ENCODE results near the gene SMG6.

The SMG6 gene

DNA sequence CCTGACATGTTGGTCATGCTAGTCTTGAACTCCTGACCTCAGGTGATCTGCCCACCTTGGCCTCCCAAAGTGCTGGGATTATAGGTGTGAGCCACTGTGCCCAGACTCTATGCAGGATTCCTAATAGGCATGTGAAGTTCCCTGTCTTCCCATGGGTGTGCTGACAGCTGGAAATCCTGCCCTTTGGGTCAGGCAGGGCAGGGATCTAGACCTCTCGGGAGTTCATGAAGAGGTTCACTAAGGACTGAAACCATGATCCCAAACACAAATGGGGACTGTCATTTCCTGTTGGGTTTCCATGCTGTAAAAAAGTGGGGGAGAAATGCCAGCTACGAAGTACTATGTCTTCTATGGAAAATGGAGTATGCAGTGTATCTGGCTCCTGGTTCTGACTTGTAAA is 196.5 kb downstream of the SMG6 start:
- TF ChIP-seq, protein P1, sequence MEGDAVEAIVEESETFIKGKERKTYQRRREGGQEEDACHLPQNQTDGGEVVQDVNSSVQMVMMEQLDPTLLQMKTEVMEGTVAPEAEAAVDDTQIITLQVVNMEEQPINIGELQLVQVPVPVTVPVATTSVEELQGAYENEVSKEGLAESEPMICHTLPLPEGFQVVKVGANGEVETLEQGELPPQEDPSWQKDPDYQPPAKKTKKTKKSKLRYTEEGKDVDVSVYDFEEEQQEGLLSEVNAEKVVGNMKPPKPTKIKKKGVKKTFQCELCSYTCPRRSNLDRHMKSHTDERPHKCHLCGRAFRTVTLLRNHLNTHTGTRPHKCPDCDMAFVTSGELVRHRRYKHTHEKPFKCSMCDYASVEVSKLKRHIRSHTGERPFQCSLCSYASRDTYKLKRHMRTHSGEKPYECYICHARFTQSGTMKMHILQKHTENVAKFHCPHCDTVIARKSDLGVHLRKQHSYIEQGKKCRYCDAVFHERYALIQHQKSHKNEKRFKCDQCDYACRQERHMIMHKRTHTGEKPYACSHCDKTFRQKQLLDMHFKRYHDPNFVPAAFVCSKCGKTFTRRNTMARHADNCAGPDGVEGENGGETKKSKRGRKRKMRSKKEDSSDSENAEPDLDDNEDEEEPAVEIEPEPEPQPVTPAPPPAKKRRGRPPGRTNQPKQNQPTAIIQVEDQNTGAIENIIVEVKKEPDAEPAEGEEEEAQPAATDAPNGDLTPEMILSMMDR (IDR thresholded peaks at IDR 0.05; ENCODE audit: extremely low read depth, insufficient read depth, missing control alignments) = no peak
- in situ Hi-C loops (cut with MboI; ENCODE audit: low pct_unique_long_range_greater_than_20kb, low sequenced_read_pairs, unreplicated experiment) = no loop called here
- DNase-seq (ENCODE audit: low spot score) = no peak

DNA sequence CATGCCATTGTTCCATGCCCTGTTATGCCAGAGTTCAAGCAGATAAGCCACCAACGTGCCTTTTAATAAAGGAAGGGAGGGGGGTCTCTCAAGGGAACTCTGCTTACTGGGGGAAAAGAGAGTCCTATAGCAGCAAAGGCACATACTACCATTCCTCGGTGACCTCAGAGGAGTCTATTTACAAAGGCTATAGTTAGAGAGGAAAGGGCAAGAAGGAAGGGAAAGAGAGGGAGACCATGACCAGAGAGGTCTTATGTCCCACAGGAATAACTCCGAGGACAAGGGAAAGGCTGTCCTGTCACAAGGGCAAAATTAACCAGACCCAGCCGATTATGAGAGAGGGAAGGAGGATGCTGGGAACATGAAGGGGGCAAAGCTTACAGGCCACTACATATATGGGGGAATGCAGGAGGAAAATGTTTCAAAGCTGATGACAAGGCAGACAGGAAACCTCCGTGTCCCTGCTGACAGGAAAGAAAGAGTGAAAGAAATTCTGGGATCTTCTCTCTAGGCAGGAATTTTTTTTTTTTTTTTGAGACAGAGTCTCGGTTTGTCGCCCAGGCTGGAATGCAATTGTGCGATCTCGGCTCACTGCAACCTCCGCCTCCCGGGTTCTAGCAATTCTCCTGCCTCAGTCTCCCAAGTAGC is 197.2 kb downstream of the SMG6 start:
- DNase-seq (ENCODE audit: low spot score) = no peak
- TF ChIP-seq, protein P1 (IDR thresholded peaks at IDR 0.05; ENCODE audit: extremely low read depth, insufficient read depth, missing control alignments) = no peak
- in situ Hi-C loops (cut with MboI; ENCODE audit: low pct_unique_long_range_greater_than_20kb, low sequenced_read_pairs, unreplicated experiment) = no loop called here

DNA sequence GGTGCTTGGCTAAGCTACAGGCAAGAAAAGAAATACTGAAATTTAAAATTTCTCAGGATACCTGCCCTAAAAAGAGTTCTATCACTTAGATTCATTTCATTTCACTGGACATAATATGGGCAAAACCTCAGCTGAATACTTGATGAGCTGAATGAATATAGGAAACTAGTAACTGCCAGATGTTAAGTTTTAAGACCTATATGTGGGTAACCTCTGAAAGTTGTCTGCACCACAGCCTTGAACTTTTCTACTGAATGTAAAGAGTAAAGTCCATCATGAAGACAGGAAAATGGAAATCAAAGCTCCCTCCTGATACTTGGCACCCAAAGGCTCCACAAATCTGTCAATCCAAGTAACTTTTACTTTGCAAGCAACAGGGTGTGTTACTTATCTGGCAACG is 197.9 kb downstream of the SMG6 start:
- in situ Hi-C loops (cut with MboI; ENCODE audit: low pct_unique_long_range_greater_than_20kb, low sequenced_read_pairs, unreplicated experiment) = no loop called here
- TF ChIP-seq, protein P1 (IDR thresholded peaks at IDR 0.05; ENCODE audit: extremely low read depth, insufficient read depth, missing control alignments) = no peak
- no peak for DNase-seq (ENCODE audit: low spot score)

DNA sequence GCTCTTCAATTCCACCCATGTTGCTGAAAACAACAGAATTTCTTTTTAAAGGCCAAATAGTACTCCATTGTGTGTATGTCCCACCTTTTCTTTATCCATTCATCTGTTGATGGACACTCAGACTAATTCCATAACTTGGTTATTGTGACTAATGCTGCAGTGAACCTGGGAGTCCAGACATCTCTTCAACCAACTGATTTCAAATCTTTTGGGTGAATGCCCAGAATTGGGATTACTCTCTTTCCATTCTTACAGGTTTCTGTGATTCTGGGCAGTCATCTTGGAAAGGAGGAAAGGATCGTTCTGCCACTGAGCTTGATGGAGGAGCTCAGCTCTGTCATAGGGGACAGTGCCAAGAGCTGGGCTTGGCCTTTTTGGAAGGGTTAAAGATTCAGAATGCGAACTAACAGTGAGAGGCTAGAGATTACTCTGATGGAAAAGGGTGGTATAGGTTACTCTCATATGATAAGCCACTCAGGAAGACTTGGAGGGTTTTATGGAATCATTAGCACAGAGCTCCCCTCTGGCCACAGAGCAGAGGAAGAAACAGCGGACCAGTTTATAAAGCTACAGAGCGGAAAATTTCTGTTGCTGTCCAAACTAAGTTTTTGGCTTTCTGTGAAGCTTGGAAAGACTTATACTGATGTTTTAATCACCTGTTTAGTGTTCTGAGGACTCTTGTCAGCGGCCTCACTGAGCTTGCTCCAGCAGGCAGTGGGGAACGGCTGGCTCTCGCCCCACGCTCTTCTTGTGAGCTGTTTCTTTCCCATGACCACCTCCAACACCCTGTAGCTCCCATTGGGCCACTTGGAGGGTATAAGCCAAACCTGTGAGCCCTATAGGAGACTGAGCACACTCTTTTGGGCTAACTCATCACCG is 200.4 kb downstream of the SMG6 start:
- TF ChIP-seq, protein P1 (IDR thresholded peaks at IDR 0.05; ENCODE audit: extremely low read depth, insufficient read depth, missing control alignments) = no peak
- DNase-seq (ENCODE audit: low spot score) = no peak
- in situ Hi-C loops (cut with MboI; ENCODE audit: low pct_unique_long_range_greater_than_20kb, low sequenced_read_pairs, unreplicated experiment) = no loop called here

DNA sequence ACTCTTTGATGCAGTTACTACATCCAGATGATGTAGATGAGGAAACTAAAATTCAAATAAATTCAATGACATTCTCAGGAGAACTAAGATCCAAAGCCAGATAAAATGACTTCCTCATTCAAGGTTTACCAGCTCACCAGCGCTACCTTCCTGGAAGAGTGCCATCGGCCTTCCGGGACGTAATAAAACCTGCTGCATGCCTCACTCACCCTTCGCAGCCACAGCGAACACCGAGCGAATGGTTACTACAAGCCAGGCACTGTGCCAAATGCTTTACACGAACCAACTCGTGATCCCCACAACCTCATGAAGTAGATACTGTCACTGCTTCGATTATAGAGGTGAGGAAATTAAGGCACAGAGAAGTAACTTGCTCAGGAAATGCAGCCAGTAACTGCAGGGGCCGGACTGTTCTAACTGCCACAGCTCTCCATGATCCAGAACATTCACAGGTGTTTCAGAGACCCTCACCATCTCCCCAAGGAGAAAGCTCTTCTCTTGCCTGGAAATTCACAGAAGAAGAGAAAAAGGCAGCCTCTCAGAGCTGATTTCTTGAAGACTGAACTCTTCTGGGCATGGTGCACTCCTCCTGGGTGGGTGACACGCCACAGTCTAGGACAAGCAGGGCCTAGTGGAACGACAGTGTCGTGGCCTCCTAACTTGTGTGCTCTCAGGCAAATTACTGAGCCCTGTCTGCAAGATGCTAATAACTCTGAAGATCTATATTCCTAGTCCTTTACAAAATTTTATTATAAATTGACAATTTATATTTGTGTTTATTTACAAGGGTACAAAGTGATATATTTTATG is 201.9 kb downstream of the SMG6 start:
- in situ Hi-C loops (cut with MboI; ENCODE audit: low pct_unique_long_range_greater_than_20kb, low sequenced_read_pairs, unreplicated experiment) = no loop called here
- DNase-seq (ENCODE audit: low spot score) = no peak
- TF ChIP-seq, protein P1 (IDR thresholded peaks at IDR 0.05; ENCODE audit: extremely low read depth, insufficient read depth, missing control alignments) = no peak

- in situ Hi-C loops (cut with MboI; ENCODE audit: low pct_unique_long_range_greater_than_20kb, low sequenced_read_pairs, unreplicated experiment) = loop anchor here (10.0 kb wide), 1 partner anchor 149 kb away; no protein-coding TSS in a partner anchor
- TF ChIP-seq, protein P1 (IDR thresholded peaks at IDR 0.05; ENCODE audit: extremely low read depth, insufficient read depth, missing control alignments) = no peak
- no peak for DNase-seq (ENCODE audit: low spot score)
These were observed 208.1 kb downstream of the SMG6 start for GRCh38 chr17:2095536-2095910.

Data from GM13977 (cell line).